H1 (cell line): Measurements from ENCODE around the gene NPHP3. TPM values are rescaled to one million over a fixed set of nuclear protein-coding genes. Genes with fewer than 3 reads are reported as not detected.

ENCODE experiments used
- CTCF ChIA-PET: fragments of 300-600 bp; sonication (Branson Sonifier 250); formaldehyde crosslinking; loops from one replicate; lab custom pipeline; 2021; ENCODE audit not compliant: partially characterized antibody; lab: Charles Lee
- POLR2A ChIA-PET: fragments of 300-600 bp; sonication (Branson Sonifier 250); formaldehyde crosslinking; loops from one replicate; lab custom pipeline; 2021; ENCODE audit warnings: inconsistent platforms; ENCODE audit not compliant: partially characterized antibody; lab: Charles Lee
- DNase-seq, 2 experiments: peaks; one replicate each; pipeline versions ENCODE4 v3.0.0 to v3.0.0-alpha.2; 2010 to 2022; ENCODE audit warnings: low spot score in 2 of 2, low read depth in 1 of 2, mixed read lengths in 1 of 2
- FAIRE-seq: peaks from 2 replicates; lab custom pipeline; 2011; peaks lifted over from hg19 to GRCh38; lab: Jason Lieb, UNC
- H2AFZ ChIP-seq: 2 replicates; pipeline ENCODE4 v1.8.1; 2012; ENCODE audit warnings: low read length, inconsistent platforms
- H2AK5ac ChIP-seq: 2 replicates; pipeline ENCODE4 v1.6.1; 2013; ENCODE audit warnings: low read depth, low read length
- H2BK120ac ChIP-seq: replicated peaks from 2 replicates; pipeline ENCODE3; 2013; ENCODE audit warnings: low read depth, low read length, inconsistent platforms
- H2BK12ac ChIP-seq: 2 replicates; pipeline ENCODE4 v1.6.1; 2013; ENCODE audit warnings: low read depth, low read length
- H2BK15ac ChIP-seq: 2 replicates; pipeline ENCODE4 v1.6.1; 2013; ENCODE audit warnings: low read length
- H2BK20ac ChIP-seq: 2 replicates; pipeline ENCODE4 v1.6.1; 2013; ENCODE audit warnings: low read length
- H2BK5ac ChIP-seq: 2 replicates; pipeline ENCODE4 v1.6.1; 2013; ENCODE audit warnings: low read depth, low read length
- H3K14ac ChIP-seq: 2 replicates; pipeline ENCODE4 v1.6.1; 2013; ENCODE audit warnings: inconsistent platforms; ENCODE audit not compliant: insufficient read length
- H3K18ac ChIP-seq: 2 replicates; pipeline ENCODE4 v1.6.1; 2013; ENCODE audit warnings: low read length; ENCODE audit errors: extremely low read depth
- H3K23ac ChIP-seq: 2 replicates; pipeline ENCODE4 v1.6.1; 2013; ENCODE audit warnings: inconsistent platforms; ENCODE audit not compliant: insufficient read length
- H3K23me2 ChIP-seq: 2 replicates; pipeline ENCODE4 v1.6.1; 2013; ENCODE audit warnings: low read depth, low read length
- H3K27ac ChIP-seq: 2 replicates; pipeline ENCODE4 v1.6.1; 2011; ENCODE audit warnings: low read depth, low read length, inconsistent platforms
- H3K27me3 ChIP-seq, 4 experiments: replicated peaks in 1 of 4; 1 replicate in 1 of 4; 2 replicates in 3 of 4; pipeline versions ENCODE4 v1.6.1 to v1.8.1; 2011 to 2013; ENCODE audit warnings: low read length in 3 of 4, mild to moderate bottlenecking in 3 of 4, inconsistent platforms in 2 of 4, mixed read lengths in 2 of 4, moderate library complexity in 1 of 4; ENCODE audit not compliant: control insufficient read depth in 3 of 4, insufficient read depth in 3 of 4; ENCODE audit errors: extremely low read depth in 1 of 4
- H3K36me3 ChIP-seq, 4 experiments: 2 replicates each; pipeline versions ENCODE4 v1.6.1 to v1.8.1; 2011 to 2013; ENCODE audit warnings: mild to moderate bottlenecking in 4 of 4, low read length in 3 of 4, moderate library complexity in 2 of 4, control low read depth in 1 of 4, inconsistent platforms in 1 of 4; ENCODE audit not compliant: insufficient read depth in 4 of 4, control insufficient read depth in 2 of 4
- H3K4ac ChIP-seq: replicated peaks from 2 replicates; pipeline ENCODE3; 2013; ENCODE audit warnings: low read length, low read depth, mixed read lengths, inconsistent platforms; ENCODE audit not compliant: insufficient read length
- H3K4me1 ChIP-seq, 4 experiments: replicated peaks in 1 of 4; 1 replicate in 1 of 4; 2 replicates in 3 of 4; pipeline versions ENCODE4 v1.6.1 to v1.8.1; 2011 to 2013; ENCODE audit warnings: low read length in 3 of 4, inconsistent platforms in 2 of 4, mixed read lengths in 1 of 4; ENCODE audit not compliant: insufficient read depth in 4 of 4, control insufficient read depth in 3 of 4
- H3K4me2 ChIP-seq, 2 experiments: 2 replicates each; pipeline versions ENCODE4 v1.6.1 to v1.8.1; 2011 to 2013; ENCODE audit warnings: low read depth in 2 of 2, low read length in 2 of 2, control low read depth in 1 of 2, inconsistent platforms in 1 of 2, mild to moderate bottlenecking in 1 of 2; ENCODE audit not compliant: insufficient read depth in 1 of 2
- H3K4me3 ChIP-seq, 4 experiments: fragments of 200-600, 300-600 bp in 1 of 4; sonication (generic), shearing (Covaris generic), sonication (Bioruptor Twin) in 1 of 4; 2 replicates each; pipeline versions ENCODE4 v1.5.1 to v1.8.1; 2011 to 2016; ENCODE audit warnings: low read length in 4 of 4, low read depth in 3 of 4, control low read depth in 2 of 4, inconsistent platforms in 2 of 4, mild to moderate bottlenecking in 2 of 4, mixed read lengths in 1 of 4, moderate library complexity in 1 of 4; ENCODE audit not compliant: insufficient read depth in 2 of 4; ENCODE audit errors: extremely low read depth in 1 of 4
- H3K56ac ChIP-seq: replicated peaks from 2 replicates; pipeline ENCODE3; 2013; ENCODE audit warnings: low read depth, mild to moderate bottlenecking, mixed read lengths, low read length, inconsistent platforms; ENCODE audit not compliant: insufficient read length
- H3K79me1 ChIP-seq: 2 replicates; pipeline ENCODE4 v1.6.1; 2013; ENCODE audit warnings: low read depth, low read length, control low read depth
- H3K79me2 ChIP-seq, 2 experiments: 2 replicates each; pipeline versions ENCODE4 v1.6.1 to v1.8.1; 2012 to 2013; ENCODE audit warnings: low read length in 2 of 2, mild to moderate bottlenecking in 2 of 2, inconsistent platforms in 1 of 2; ENCODE audit not compliant: insufficient read depth in 2 of 2, control insufficient read depth in 1 of 2
- H3K9ac ChIP-seq, 4 experiments: replicated peaks in 1 of 4; 1 replicate in 1 of 4; 2 replicates in 3 of 4; pipeline versions ENCODE4 v1.6.1 to v1.8.1; 2011 to 2013; ENCODE audit warnings: low read depth in 3 of 4, low read length in 3 of 4, control low read depth in 2 of 4, mild to moderate bottlenecking in 2 of 4, moderate library complexity in 2 of 4, inconsistent platforms in 1 of 4; ENCODE audit errors: extremely low read depth in 1 of 4
- H3K9me3 ChIP-seq, 2 experiments: 2 replicates each; pipeline versions ENCODE4 v1.6.1 to v1.8.1; 2012 to 2013; ENCODE audit warnings: mild to moderate bottlenecking in 2 of 2, moderate library complexity in 2 of 2, control low read depth in 1 of 2, inconsistent platforms in 1 of 2, low read depth in 1 of 2, low read length in 1 of 2, mixed read lengths in 1 of 2; ENCODE audit not compliant: insufficient read depth in 2 of 2
- H4K20me1 ChIP-seq, 2 experiments: replicated peaks in 1 of 2; 2 replicates each; pipeline versions ENCODE3 to v1.8.1; 2011 to 2013; ENCODE audit warnings: inconsistent platforms in 2 of 2, low read length in 2 of 2, mild to moderate bottlenecking in 1 of 2; ENCODE audit not compliant: insufficient read depth in 2 of 2, control insufficient read depth in 1 of 2
- H4K5ac ChIP-seq: 2 replicates; pipeline ENCODE4 v1.6.1; 2013; ENCODE audit warnings: low read length, low read depth, mixed read lengths, inconsistent platforms; ENCODE audit not compliant: insufficient read length
- H4K8ac ChIP-seq: 2 replicates; pipeline ENCODE4 v1.8.0; 2013; ENCODE audit warnings: mild to moderate bottlenecking, moderate library complexity, low read length, inconsistent platforms; ENCODE audit not compliant: insufficient read depth; ENCODE audit errors: extremely low read depth
- H4K91ac ChIP-seq: replicated peaks from 2 replicates; pipeline ENCODE3; 2013; ENCODE audit warnings: low read length, mixed read lengths, inconsistent platforms; ENCODE audit not compliant: insufficient read length
- CTCF ChIP-seq, 3 experiments: IDR thresholded peaks; 1 replicate in 2 of 3; 2 replicates in 1 of 3; pipeline versions ENCODE4 v1.5.1 to v1.6.1; 2011; ENCODE audit warnings: low read length in 3 of 3, mild to moderate bottlenecking in 3 of 3, inconsistent platforms in 2 of 3, low read depth in 1 of 3, moderate library complexity in 1 of 3; ENCODE audit not compliant: insufficient read depth in 1 of 3; ENCODE audit errors: control extremely low read depth in 1 of 3
- NANOG ChIP-seq: IDR thresholded peaks from 2 replicates; pipeline ENCODE4 v1.6.1; 2011; ENCODE audit warnings: low read length, low read depth, mild to moderate bottlenecking, inconsistent platforms; ENCODE audit not compliant: insufficient read depth, poor library complexity, severe bottlenecking
- RAD21 ChIP-seq, 2 experiments: IDR thresholded peaks in 1 of 2; conservative IDR thresholded peaks in 1 of 2; 2 replicates each; pipeline ENCODE4 v1.6.1; 2011; ENCODE audit warnings: low read depth in 2 of 2, low read length in 2 of 2, improper control_type of control experiment in 1 of 2, inconsistent platforms in 1 of 2, mild to moderate bottlenecking in 1 of 2, moderate library complexity in 1 of 2
- SP2 ChIP-seq: IDR thresholded peaks from 2 replicates; pipeline ENCODE4 v1.6.1; 2012; ENCODE audit warnings: mild to moderate bottlenecking, low read length, inconsistent platforms
- WGBS, 2 experiments: shearing (Covaris generic) in 1 of 2; methylation state at CpG; one replicate each; pipeline versions ENCODE4 v1.1.6 to v1.1.7; 2013 to 2015; ENCODE audit warnings: low lambda C conversion rate in 2 of 2, mixed read lengths in 2 of 2, inconsistent platforms in 1 of 2, low coverage in 1 of 2, missing lambda C conversion rate in 1 of 2; ENCODE audit not compliant: insufficient replicate concordance in 2 of 2, insufficient coverage in 1 of 2, insufficient read length in 1 of 2; ENCODE audit errors: extremely low coverage in 1 of 2, missing lambda C conversion rate in 1 of 2; 5-methylcytosine and 5-hydroxymethylcytosine counted together
- polyA plus RNA-seq, 7 experiments: library from polyadenylated mRNA; depleted of rRNA in 3 of 7; stranded (reverse) in 5 of 7; unstranded in 2 of 7; fragments of >200 nt in 5 of 7; fragments of 200-250 nt in 2 of 7; gene quantifications; 1 replicate in 5 of 7; 2 replicates in 1 of 7; 4 replicates in 1 of 7; pipeline versions ENCODE4 v1.2.1 to v1.2.3, GENCODE V29; 2011 to 2013; ENCODE audit warnings: missing spikeins in 2 of 7, mixed read lengths in 2 of 7
- total RNA-seq: library from RNA; stranded (reverse); fragmentation: NEBNext Ultra II Directional; extraction: Animal tissue kit (Norgen Biotek cat#: 25700); gene quantifications from 2 replicates; pipeline ENCODE4 v1.2.1, GENCODE V29; 2021

The NPHP3 gene
- total and polyA plus RNA-seq, 2 of the 8 experiments (the other 6 are each of a cell fraction or from before 2014, with no cell fraction given) = 6.8 to 14.8 TPM

DNA sequence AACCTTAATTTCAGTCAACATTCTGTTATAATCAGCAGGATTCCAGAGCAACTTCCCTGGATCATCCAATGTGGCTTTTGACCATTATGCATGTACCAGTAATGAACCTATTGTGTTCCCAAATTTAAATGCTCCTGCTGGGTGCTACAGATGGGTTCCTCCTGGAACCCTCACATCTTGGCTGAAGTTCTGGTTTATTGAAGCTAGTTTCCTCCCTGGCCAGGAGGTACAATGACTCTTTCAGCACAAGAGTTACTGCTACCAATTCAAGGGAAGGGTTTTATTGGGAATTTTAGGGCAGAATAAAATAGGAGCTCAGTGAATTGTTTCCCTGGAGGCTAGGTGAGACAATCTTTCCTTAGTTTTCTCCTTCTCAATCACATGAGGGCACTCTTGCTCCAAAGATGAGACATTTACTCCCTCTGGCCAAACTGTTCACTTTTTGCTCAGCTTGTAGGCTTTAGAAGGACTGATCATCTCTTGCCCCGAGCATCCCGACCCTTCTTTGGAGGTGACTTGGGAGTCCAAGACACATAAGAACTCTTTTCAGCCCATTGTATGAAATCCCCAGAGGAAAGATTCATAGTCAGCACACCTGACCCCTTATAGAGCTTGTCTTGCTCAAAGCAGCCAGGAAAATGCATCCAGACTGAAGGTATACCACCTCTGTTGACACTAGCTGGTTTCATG is 8.8 kb upstream of the NPHP3 start:
- H3K79me1 ChIP-seq = no peaks in the 10 kb centered on the region
- no peak overlapping the region for H2BK120ac ChIP-seq
- 62% methylated on average over 2 of the region's 2 CpGs; no CpG with 5 or more reads in 1 of the 2 experiments for WGBS, 2 experiments
- H4K20me1 ChIP-seq = no peaks in the 10 kb centered on the region
- no peaks in the 10 kb centered on the region; a peak in 1 of 7 replicates for H3K4me1 ChIP-seq
- ChIA-PET POLR2A (interaction anchor here (0.5 to 0.9 kb wide), 2 partner anchors 693 to 1431 kb away, joined by 4 to 5 read pairs; no protein-coding TSS in a partner anchor), CTCF (interaction anchor here (0.7 to 8.9 kb wide), 42 partner anchors 12 to 848 kb away, joined by 3 to 93 read pairs (median 4); partner anchors contain the start of genes BFSP2 and TMEM108)
- no peak overlapping the region for H3K56ac ChIP-seq
- H3K27me3 ChIP-seq = no peaks in the 10 kb centered on the region
- no peak for DNase-seq
- H4K91ac ChIP-seq = no peak overlapping the region
- H2BK15ac ChIP-seq = no peak overlapping the region
- H2BK12ac ChIP-seq = no peak overlapping the region
- no peak overlapping the region for H3K27ac ChIP-seq
- no peak overlapping the region for H4K8ac ChIP-seq
- TF ChIP-seq SP2 (no peak), RAD21 (IDR thresholded peaks at IDR 0.05 in 1 of 2, conservative IDR thresholded peaks at IDR 0.05 in 1 of 2; ENCODE audit: low read depth in 2 of 2, low read length in 2 of 2) (peak; percentile 95), NANOG (no peak), CTCF (IDR thresholded peaks at IDR 0.05; ENCODE audit: control extremely low read depth in 1 of 3, insufficient read depth in 1 of 3, low read depth in 1 of 3, low read length in 3 of 3) (peak in 2 of 3 experiments; percentile 70 to 74; a peak in 3 of 4 replicates)
- H3K79me2 ChIP-seq = no peaks in the 10 kb centered on the region
- no peak overlapping the region for H3K18ac ChIP-seq
- H3K23ac ChIP-seq = no peak overlapping the region
- no peak overlapping the region for H2BK20ac ChIP-seq
- H3K36me3 ChIP-seq = no peaks in the 10 kb centered on the region
- H3K23me2 ChIP-seq = no peaks in the 10 kb centered on the region
- H4K5ac ChIP-seq = no peak overlapping the region
- no peaks in the 10 kb centered on the region for H3K9me3 ChIP-seq
- no peak overlapping the region for H3K14ac ChIP-seq
- H3K4me2 ChIP-seq = no peak overlapping the region
- FAIRE-seq = peak; percentile 99
- no peak overlapping the region for H2AK5ac ChIP-seq
- H2BK5ac ChIP-seq = no peak overlapping the region
- H3K4me3 ChIP-seq = no peak overlapping the region
- 0 out of 2 replicates have a peak overlapping the region, but pooled peaks have one; percentile 19 for H2AFZ ChIP-seq
- no peak overlapping the region for H3K4ac ChIP-seq
- H3K9ac ChIP-seq = no peak overlapping the region
